ENCODE data around the gene KIF3A.

Gene KIF3A

DNA sequence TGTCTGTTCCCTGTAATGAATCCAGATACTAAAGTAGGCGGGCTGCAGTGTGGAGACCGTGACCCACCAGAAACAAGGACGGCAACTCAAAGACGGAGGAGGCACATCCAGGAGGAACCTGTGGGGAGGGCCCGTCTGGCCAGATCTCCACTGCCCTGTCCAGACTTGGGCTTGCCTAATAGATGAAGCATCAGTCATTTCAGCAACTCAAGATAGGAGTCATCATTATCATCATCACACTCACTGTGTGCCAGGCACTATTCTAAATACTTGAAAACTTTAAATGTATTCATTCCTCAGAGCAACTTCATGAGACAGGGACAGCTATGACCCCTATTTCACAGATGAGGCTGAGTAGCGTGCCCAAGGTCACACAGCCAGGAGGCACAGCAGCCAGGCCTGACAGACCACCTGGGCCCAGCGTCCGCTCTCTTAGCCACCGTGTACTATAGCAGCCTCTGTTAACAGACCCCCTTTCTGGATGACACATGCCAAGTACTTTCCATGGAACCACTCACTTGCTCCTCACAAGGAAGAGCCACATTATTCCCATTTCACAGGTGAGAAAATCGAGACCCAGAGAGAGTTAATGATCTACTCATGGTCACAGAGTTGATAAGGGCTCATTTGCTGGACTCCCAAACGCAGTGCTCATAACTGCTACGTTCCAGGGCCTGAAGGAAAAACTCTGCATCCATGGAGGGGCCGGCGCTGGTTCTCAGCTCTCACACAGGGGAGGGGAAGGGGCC is 68.5 kb downstream of the KIF3A start:
- H3K4me1 ChIP-seq (ENCODE audit: control extremely low read depth in 1 of 4, control insufficient read depth in 4 of 4, insufficient read depth in 4 of 4, low read length in 3 of 4): peaks cover 0 to 5% (median under 1%) of the 10 kb centered on the region in 4 experiments
- 92% methylated on average over 13 of the region's 14 CpGs for WGBS (ENCODE audit: insufficient coverage)
- H3K27me3 ChIP-seq (replicated peaks in 2 of 5; ENCODE audit: control insufficient read depth in 4 of 5, insufficient read depth in 5 of 5, low read length in 4 of 5): no peaks in the 10 kb centered on the region
- H3K36me3 ChIP-seq (ENCODE audit: control insufficient read depth in 4 of 4, insufficient read depth in 4 of 4, low read length in 3 of 4): no peaks in the 10 kb centered on the region
- POLR2A ChIA-PET: no interaction called here
- H3K4me3 ChIP-seq (ENCODE audit: control insufficient read depth in 1 of 7, extremely low read depth in 1 of 7, insufficient read depth in 4 of 7, low read depth in 2 of 7, low read length in 6 of 7): no peak overlapping the region
- no peak overlapping the region for H3K27ac ChIP-seq (ENCODE audit: insufficient read depth in 1 of 2, low read depth in 1 of 2, low read length in 2 of 2, poor library complexity in 1 of 2, severe bottlenecking in 2 of 2)
- no peaks in the 10 kb centered on the region for H3K9me3 ChIP-seq (ENCODE audit: control extremely low read depth in 1 of 5, control insufficient read depth in 4 of 5, insufficient read depth in 2 of 5, low read depth in 1 of 5, low read length in 4 of 5)
- CTCF ChIA-PET: interaction anchor here (0.9 kb wide), 1 partner anchor 16 kb away, joined by 3 read pairs; no protein-coding TSS in a partner anchor
- DNase-seq: no peak

DNA sequence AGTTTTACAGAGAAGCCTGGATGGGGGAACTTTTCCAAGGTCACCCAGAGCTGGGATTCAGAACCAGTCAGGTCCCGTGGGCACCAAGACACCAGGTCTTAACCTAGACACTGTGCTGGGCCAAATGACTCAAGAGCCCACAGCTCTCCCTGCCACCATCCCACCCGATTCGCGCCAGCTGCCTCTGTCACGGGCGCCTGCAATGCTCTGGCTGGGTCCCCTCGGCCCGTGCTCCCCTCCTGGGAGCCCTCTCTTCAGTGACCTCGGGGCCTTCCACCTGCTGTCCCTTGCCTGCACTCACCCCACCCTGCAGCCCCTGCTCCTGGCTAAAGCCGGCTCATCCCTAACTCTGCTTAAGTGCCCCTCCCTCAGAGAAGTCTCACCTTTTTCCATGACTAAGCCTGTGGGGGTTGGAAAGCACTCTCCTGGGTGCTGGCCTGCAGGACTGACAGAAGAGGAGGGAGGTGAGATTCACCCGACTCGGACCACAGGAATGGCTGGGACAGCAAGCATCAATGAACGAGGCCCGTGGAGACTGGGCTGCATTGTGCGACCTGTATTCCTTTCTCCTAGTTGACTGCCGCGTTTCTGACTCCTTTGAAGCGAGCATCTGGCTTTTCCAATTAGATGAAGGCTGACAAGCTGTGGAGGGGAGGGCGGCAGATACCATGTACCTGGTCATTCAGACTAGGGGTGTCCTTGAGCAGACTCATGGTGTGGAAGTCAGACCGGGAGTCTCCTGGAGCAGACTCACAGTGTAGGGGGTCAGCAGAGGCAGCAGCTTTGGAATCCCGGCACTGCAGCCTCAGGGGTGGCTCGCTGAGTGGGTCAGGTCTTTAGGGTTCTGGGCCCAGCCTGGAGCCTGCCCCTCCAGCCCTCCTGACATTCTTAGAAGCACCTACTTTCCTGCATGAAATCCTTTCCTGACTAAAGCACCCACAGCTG is 69.3 kb downstream of the KIF3A start:
- ChIA-PET POLR2A (no interaction called here), CTCF (no interaction called here)
- WGBS (ENCODE audit: insufficient coverage): 96% methylated on average over 20 of the region's 22 CpGs
- no peaks in the 10 kb centered on the region for H3K27me3 ChIP-seq (replicated peaks in 2 of 5; ENCODE audit: control insufficient read depth in 4 of 5, insufficient read depth in 5 of 5, low read length in 4 of 5)
- no peaks in the 10 kb centered on the region for H3K36me3 ChIP-seq (ENCODE audit: control insufficient read depth in 4 of 4, insufficient read depth in 4 of 4, low read length in 3 of 4)
- no peaks in the 10 kb centered on the region for H3K9me3 ChIP-seq (ENCODE audit: control extremely low read depth in 1 of 5, control insufficient read depth in 4 of 5, insufficient read depth in 2 of 5, low read depth in 1 of 5, low read length in 4 of 5)
- H3K27ac ChIP-seq (ENCODE audit: insufficient read depth in 1 of 2, low read depth in 1 of 2, low read length in 2 of 2, poor library complexity in 1 of 2, severe bottlenecking in 2 of 2): no peak overlapping the region
- DNase-seq: no peak
- H3K4me1 ChIP-seq (ENCODE audit: control extremely low read depth in 1 of 4, control insufficient read depth in 4 of 4, insufficient read depth in 4 of 4, low read length in 3 of 4): peaks cover 2 to 13% (median 9%) of the 10 kb centered on the region in 4 experiments
- no peak overlapping the region for H3K4me3 ChIP-seq (ENCODE audit: control insufficient read depth in 1 of 7, extremely low read depth in 1 of 7, insufficient read depth in 4 of 7, low read depth in 2 of 7, low read length in 6 of 7)

DNA sequence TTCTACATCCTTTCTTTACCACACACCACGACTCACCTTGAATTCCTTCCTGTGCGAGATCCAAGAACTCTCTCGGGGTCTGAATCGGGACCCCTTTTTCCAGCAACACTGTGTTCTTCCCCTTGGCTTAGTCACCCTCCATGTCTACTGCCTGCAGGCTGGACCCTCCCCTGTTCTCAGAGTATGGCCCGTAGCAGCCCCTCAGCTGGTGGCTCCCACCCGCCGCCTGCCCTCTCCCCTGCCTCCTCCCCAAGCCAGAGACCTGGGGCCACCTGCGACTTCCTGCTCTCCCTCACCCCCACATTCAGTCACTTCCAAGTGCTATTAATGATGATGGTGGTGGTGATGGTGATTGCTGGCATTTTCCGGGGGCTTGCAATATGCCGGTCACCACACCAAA is 70.0 kb downstream of the KIF3A start:
- CTCF ChIA-PET: interaction anchor here (1.3 kb wide), 1 partner anchor 152 kb away, joined by 3 read pairs; no protein-coding TSS in a partner anchor
- POLR2A ChIA-PET: no interaction called here
- WGBS (ENCODE audit: insufficient coverage): 90% methylated on average over 4 of the region's 10 CpGs
- no peak for DNase-seq
- Histone ChIP-seq H3K36me3 (ENCODE audit: control insufficient read depth in 4 of 4, insufficient read depth in 4 of 4, low read length in 3 of 4) (no peaks in the 10 kb centered on the region), H3K27me3 (replicated peaks in 2 of 5; ENCODE audit: control insufficient read depth in 4 of 5, insufficient read depth in 5 of 5, low read length in 4 of 5) (no peaks in the 10 kb centered on the region), H3K4me1 (ENCODE audit: control extremely low read depth in 1 of 4, control insufficient read depth in 4 of 4, insufficient read depth in 4 of 4, low read length in 3 of 4) (peaks cover 2 to 18% (median 13%) of the 10 kb centered on the region in 4 experiments), H3K27ac (ENCODE audit: insufficient read depth in 1 of 2, low read depth in 1 of 2, low read length in 2 of 2, poor library complexity in 1 of 2, severe bottlenecking in 2 of 2) (no peak overlapping the region), H3K4me3 (ENCODE audit: control insufficient read depth in 1 of 7, extremely low read depth in 1 of 7, insufficient read depth in 4 of 7, low read depth in 2 of 7, low read length in 6 of 7) (no peak overlapping the region), H3K9me3 (ENCODE audit: control extremely low read depth in 1 of 5, control insufficient read depth in 4 of 5, insufficient read depth in 2 of 5, low read depth in 1 of 5, low read length in 4 of 5) (no peaks in the 10 kb centered on the region)

DNA sequence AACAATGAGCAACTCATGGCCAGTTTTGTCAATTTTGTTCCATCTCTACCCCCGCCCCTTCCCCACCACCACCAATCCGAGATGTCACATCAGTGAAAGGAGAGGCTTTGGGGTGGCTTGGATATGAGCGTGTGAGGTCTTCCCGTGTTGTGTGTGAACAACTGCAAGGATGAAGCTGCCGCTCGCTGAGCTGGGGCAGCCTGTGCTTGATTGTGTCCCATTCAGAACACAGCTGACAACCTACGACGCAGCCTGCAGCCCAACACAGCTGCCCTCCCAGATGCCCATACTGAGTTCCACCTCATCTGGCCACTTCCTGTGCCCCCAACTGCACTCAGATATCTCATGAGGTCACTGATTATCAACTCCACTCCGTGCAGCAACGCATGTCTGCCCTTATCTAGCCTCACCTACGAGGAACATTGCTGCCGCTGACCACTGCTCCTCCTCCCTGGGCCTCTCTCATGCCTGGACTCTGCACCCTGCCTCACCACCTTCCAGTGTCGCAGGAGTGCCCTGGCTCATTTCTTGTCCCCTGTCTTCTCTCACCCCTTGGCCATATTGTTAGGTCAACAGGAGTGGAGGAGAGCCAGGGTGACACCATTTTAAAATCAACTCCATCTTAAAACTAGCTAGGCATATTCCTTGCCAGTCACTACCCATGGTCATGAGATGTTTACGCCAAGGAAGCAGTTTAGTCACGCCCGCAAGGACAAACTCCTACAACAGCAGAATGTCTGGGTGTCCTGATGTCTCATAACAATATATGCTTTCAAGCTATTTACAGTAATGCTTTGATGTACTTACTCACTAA is 70.8 kb downstream of the KIF3A start:
- ChIA-PET CTCF (interaction anchor here (0.9 to 1.3 kb wide), 2 partner anchors 22 to 152 kb away, joined by 3 read pairs; no protein-coding TSS in a partner anchor), POLR2A (no interaction called here)

DNA sequence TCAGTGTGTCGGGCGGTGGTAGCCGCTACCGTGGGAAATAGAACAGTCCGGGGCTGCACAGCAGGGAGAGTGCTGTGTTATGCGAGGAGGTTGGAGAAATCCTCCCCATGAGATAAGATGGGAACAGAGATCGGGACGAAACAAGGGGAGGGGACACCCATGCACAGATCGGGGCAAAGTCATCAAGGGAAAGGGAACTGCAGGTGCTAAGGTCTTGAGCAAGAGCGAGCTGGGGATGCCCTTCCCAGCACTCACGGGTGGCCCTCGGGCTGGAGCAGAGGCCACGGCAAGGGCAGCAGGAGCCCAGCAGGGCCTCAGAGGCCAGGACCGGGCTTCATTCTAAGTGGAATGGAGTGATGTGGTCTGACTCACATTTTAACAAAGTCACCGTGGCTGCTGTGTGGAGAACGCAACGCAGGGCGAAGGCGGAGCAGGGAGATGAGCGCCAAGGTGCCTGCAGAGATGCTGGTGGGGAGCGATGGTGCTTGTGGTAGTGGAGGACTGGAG is 71.7 kb downstream of the KIF3A start:
- Histone ChIP-seq H3K36me3 (ENCODE audit: control insufficient read depth in 4 of 4, insufficient read depth in 4 of 4, low read length in 3 of 4) (no peaks in the 10 kb centered on the region), H3K27ac (ENCODE audit: insufficient read depth in 1 of 2, low read depth in 1 of 2, low read length in 2 of 2, poor library complexity in 1 of 2, severe bottlenecking in 2 of 2) (no peak overlapping the region), H3K9me3 (ENCODE audit: control extremely low read depth in 1 of 5, control insufficient read depth in 4 of 5, insufficient read depth in 2 of 5, low read depth in 1 of 5, low read length in 4 of 5) (no peaks in the 10 kb centered on the region), H3K4me1 (ENCODE audit: control extremely low read depth in 1 of 4, control insufficient read depth in 4 of 4, insufficient read depth in 4 of 4, low read length in 3 of 4) (peaks cover 2 to 25% (median 13%) of the 10 kb centered on the region in 4 experiments), H3K4me3 (ENCODE audit: control insufficient read depth in 1 of 7, extremely low read depth in 1 of 7, insufficient read depth in 4 of 7, low read depth in 2 of 7, low read length in 6 of 7) (no peak overlapping the region), H3K27me3 (replicated peaks in 2 of 5; ENCODE audit: control insufficient read depth in 4 of 5, insufficient read depth in 5 of 5, low read length in 4 of 5) (no peaks in the 10 kb centered on the region)
- DNase-seq: no peak
- POLR2A ChIA-PET: no interaction called here
- 94% methylated on average over 14 of the region's 21 CpGs for whole genome bisulfite sequencing (ENCODE audit: insufficient coverage)
- CTCF ChIA-PET: interaction anchor here (0.9 kb wide), 1 partner anchor 23 kb away, joined by 3 read pairs; no protein-coding TSS in a partner anchor

More for the DNA sequence above, 70.8 kb downstream of the KIF3A start:
- 95% methylated on average over 12 of the region's 16 CpGs for WGBS (ENCODE audit: insufficient coverage)
- no peaks in the 10 kb centered on the region for H3K27me3 ChIP-seq (replicated peaks in 2 of 5; ENCODE audit: control insufficient read depth in 4 of 5, insufficient read depth in 5 of 5, low read length in 4 of 5)
- no peak overlapping the region for H3K27ac ChIP-seq (ENCODE audit: insufficient read depth in 1 of 2, low read depth in 1 of 2, low read length in 2 of 2, poor library complexity in 1 of 2, severe bottlenecking in 2 of 2)
- no peak overlapping the region for H3K4me3 ChIP-seq (ENCODE audit: control insufficient read depth in 1 of 7, extremely low read depth in 1 of 7, insufficient read depth in 4 of 7, low read depth in 2 of 7, low read length in 6 of 7)
- no peaks in the 10 kb centered on the region for H3K9me3 ChIP-seq (ENCODE audit: control extremely low read depth in 1 of 5, control insufficient read depth in 4 of 5, insufficient read depth in 2 of 5, low read depth in 1 of 5, low read length in 4 of 5)
- H3K36me3 ChIP-seq (ENCODE audit: control insufficient read depth in 4 of 4, insufficient read depth in 4 of 4, low read length in 3 of 4): no peaks in the 10 kb centered on the region
- peaks cover 2 to 21% (median 13%) of the 10 kb centered on the region in 4 experiments for H3K4me1 ChIP-seq (ENCODE audit: control extremely low read depth in 1 of 4, control insufficient read depth in 4 of 4, insufficient read depth in 4 of 4, low read length in 3 of 4)
- no peak for DNase-seq

DNA sequence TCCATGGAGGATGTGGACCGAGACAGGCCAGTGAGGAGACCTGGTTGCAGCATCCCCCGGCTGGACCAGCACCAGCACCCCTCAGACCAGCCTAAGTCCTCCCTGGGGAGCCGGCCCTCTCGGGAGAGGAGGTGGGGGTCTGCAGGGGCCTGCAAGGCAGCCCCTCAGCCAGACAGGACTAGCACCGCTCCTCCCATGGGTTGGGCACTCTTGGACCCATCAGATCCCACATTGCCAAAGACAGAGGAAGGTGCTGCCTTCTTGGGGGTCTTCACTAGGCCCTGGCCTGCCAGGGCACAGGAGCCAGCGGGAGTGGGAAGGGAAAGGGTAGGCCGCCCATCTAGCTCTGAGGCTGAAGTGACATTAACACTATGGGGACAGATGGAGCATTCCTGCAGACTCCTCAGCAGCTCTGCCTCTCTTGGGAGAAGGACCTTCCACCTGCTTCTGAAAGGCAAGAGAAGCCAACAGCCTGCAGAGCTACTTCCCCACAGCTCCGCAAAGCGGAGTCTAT is 72.6 kb downstream of the KIF3A start:
- no peak for DNase-seq
- Histone ChIP-seq H3K4me3 (ENCODE audit: control insufficient read depth in 1 of 7, extremely low read depth in 1 of 7, insufficient read depth in 4 of 7, low read depth in 2 of 7, low read length in 6 of 7) (no peak overlapping the region), H3K36me3 (ENCODE audit: control insufficient read depth in 4 of 4, insufficient read depth in 4 of 4, low read length in 3 of 4) (no peaks in the 10 kb centered on the region), H3K27ac (ENCODE audit: insufficient read depth in 1 of 2, low read depth in 1 of 2, low read length in 2 of 2, poor library complexity in 1 of 2, severe bottlenecking in 2 of 2) (no peak overlapping the region), H3K4me1 (ENCODE audit: control extremely low read depth in 1 of 4, control insufficient read depth in 4 of 4, insufficient read depth in 4 of 4, low read length in 3 of 4) (peaks cover 2 to 25% (median 13%) of the 10 kb centered on the region in 4 experiments), H3K27me3 (replicated peaks in 2 of 5; ENCODE audit: control insufficient read depth in 4 of 5, insufficient read depth in 5 of 5, low read length in 4 of 5) (no peaks in the 10 kb centered on the region), H3K9me3 (ENCODE audit: control extremely low read depth in 1 of 5, control insufficient read depth in 4 of 5, insufficient read depth in 2 of 5, low read depth in 1 of 5, low read length in 4 of 5) (no peaks in the 10 kb centered on the region)
- WGBS (ENCODE audit: insufficient coverage): 97% methylated on average over 6 of the region's 9 CpGs
- ChIA-PET CTCF (interaction anchor here (1.3 kb wide), 1 partner anchor 50 kb away, joined by 3 read pairs; no protein-coding TSS in a partner anchor), POLR2A (no interaction called here)

All from common myeloid progenitor, CD34-positive (primary cell).